NK-92 (cell line): ENCODE data around the gene SQSTM1.
"Not testable (repeated sequence)": the region's sequence is repeated elsewhere in the genome, so short reads cannot be mapped to it uniquely, and the experiment has no call there.

ENCODE experiments used
- DNase-seq: peaks from one replicate; lab custom pipeline; 2025; ENCODE audit not compliant: unreplicated experiment; lab: John Stamatoyannopoulos, UW

Gene SQSTM1

DNA sequence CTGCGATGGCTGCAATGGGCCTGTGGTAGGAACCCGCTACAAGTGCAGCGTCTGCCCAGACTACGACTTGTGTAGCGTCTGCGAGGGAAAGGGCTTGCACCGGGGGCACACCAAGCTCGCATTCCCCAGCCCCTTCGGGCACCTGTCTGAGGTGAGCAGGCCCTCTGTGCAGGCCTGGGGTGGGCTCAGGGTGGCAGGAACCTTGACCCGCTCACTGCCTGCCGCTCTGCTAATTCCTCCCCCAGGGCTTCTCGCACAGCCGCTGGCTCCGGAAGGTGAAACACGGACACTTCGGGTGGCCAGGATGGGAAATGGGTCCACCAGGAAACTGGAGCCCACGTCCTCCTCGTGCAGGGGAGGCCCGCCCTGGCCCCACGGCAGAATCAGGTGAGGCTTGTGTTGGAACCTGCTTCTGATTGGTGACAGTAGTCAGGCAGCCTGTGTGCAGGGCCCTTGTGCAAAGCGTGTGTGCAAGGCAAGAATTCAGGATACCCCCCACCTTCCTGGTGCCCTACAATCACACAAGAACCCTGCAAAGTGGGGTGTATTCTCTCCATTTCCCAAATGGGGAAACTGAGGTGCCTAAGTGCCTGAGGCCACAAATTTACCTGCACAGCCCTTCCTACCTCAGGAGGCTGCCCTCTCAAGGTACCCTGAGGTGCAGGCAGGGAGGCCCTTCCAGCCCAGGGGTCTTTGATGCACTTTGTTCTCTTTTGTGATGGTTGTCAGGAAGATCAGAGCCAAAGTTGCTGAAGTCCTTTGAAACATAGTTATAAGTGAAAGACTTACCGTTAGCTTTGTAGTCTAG, 3.4 kb downstream of the SQSTM1 start:
- no peak for DNase-seq

DNA sequence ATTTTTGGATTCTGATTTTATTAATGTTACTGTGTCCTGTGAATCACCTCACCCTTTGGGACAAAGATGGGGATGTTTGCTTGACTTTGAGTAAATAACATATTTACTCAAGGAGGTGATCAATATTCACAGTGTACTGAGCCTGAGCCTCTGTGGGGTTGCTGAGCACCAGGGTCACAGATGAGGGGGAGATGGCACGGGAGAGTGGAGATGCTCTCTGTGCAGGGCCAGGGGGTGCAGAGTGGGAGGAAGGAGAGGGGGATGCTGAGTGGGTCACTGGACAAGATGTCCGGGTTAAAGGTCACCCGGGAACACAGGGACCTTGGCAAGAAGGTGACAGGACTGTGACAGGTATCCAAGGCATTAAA, 4.0 kb downstream of the SQSTM1 start:
- DNase-seq, result no peak

DNA sequence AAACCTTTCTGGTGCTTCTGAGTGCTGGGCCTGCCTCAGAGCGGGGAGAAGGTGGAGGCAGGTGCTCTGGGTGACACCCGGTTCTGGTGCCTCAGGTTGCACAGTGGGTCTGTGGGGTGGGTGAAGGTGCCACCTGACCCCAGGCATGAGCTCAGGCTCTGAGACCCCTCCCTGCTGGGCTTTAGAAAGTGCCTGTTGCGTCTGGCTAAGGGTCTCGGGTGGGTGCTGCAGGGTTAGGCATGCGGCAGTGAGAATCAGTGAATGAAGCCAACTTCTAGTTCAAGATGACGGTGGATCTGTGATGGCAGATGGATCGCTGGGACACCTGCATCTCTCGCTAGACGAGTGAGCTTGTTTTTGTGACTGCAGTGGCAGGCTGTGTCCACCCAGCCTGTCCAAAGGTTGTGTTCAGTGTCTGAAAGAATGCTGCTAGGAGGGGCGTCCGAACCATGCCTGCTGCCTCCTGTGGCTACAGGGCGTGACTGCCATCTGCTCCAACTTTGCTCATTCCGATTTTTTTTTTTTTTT, 5.0 kb downstream of the SQSTM1 start:
- DNase-seq, result no peak

DNA sequence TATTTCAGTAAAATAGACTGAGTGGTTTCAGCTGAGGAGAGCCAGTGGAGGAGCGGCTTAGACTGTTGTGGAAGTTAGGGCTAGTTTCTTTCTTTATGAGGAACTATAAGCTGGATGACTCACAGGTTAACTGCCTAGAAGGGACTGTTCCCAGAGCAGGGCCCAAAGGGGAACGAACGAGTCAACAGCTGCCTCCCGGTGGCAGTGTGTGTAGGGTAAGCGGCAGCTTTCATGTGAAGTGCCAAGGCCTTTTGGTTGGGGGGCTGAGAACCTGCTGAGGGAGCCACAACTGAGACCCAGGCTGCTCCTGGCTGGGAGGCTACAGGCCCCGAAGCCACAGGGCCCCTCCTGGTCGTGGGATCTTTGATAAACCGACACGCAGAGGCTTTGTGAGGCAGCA, 7.0 kb downstream of the SQSTM1 start:
- no peak for DNase-seq

DNA sequence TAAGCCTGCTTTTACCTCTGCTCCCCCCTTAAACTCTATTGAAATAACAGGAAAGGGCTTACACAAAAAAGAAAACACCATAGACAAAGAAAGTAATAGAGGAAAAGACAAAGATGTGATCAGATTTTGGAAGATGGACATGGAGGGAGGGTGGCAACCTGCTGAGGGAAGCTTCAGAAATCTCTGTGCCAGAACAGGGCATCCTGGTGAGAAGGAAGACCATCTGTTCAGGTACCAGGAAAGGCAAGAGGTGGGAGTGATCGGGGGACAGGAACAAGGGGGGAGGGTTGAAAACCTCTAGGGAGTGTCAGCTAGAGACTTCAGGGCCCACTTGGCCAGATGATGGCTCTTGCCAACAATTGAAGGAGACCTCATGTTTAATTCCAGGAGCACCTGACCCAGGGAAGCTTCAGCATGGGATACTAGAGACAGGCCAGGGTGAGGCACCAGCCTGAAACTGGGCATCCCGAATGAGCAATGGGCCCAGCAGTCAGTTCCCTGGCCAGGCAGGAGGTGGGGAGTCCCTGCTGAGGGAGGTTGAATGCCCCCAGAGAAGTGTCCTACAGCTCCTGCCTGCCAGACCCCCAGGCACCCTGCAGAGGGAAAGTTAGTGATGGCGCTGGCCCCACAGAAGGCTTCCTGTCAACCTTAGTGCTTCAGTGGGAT, 8.2 kb downstream of the SQSTM1 start:
- no peak for DNase-seq

DNA sequence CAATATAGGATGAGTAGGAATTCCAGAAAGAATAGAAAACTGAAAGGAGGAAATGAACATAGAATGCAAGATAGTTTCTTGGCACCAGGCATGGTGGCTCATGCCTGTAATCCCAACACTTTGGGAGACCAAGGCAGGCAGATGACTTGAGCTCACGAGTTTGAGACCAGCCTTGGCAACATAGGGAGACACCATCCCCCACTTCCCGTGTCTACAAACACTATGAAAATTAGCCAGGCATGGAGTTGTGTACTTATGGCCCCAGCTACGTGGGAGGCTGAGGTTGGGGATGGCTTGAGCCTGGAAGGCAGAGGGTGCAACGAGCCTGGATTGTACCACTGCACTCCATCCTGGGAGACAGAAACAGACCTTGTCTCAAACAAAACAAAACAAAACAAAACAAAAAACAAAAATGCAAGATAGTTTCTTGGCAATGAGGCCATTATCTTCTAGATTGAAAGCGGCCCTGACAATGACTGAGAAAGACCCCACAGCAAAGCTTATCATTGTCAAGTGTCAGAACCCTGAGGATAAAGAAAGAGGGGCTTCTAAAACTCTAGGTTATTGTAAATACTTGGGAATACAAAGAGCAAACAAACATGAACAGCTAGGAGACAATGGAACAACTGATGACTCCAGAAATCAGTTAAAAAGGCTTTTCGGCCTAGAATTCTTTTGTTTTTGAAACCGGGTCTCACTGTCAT, 9.2 kb downstream of the SQSTM1 start:
- no peak for DNase-seq

DNA sequence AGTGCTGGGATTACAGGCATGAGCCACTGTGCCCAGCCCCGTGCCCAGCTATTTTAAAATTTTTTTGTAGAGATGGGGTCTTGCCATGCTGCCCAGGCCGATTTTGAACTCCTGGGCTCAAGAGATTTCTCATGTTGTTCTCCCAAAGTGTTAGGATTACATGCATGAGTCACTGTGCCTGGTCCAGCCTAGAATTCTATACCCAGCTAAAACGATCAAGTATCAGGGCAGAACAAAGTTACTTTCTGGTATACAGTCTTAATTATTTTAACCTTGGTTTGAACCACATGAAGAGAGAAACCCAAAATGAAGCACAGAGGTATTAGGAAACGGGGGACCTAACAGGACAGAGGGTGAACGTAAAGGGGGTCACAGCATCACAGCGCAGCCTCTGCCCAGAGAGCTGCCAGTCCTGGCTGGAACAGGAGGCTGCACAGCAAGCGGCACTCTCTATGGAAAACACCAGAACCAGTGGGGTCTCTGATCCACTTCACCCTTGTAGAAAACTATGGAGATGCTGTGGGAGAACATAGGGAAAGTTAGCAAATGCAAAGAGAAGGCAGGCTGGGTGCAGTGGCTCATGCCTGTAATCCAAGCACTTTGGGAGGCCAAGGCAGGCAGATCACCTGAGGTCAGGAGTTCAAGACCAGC, 10.2 kb downstream of the SQSTM1 start:
- DNase-seq, result no peak

DNA sequence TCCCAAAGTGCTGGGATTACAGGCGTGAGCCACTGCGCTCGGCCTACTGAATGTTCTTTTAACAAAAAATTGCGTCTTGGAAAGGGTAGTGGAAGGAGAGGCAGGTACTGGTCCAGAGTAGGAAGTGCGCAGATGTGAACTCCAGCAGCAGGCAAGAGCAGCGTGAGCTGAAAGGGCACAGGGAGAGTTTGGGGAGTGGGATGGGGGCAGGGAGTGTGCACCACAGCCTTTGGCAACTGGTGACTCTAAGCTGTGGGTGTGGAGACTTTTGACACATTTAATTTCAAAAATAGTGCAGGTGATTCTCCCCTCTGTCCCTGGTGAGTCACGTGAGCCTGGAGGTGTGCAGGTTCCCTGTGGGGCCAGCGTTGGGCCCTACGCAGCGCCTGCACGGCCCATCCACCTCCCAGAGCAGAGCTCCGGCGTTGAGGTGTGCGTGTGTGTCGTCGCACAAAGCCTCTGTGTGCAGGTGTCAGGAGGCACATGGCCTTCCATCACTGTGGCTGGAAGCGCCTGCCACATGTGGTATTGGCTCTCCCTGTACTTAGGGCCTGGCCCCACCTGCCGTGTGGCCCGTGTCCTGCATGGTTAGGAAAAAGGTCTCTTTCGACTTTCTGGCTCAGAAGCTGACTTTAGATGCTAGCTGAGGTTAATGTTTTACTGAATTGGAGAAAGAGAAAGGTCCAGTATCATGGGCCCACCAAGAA, 11.5 kb downstream of the SQSTM1 start:
- DNase-seq, result no peak

DNA sequence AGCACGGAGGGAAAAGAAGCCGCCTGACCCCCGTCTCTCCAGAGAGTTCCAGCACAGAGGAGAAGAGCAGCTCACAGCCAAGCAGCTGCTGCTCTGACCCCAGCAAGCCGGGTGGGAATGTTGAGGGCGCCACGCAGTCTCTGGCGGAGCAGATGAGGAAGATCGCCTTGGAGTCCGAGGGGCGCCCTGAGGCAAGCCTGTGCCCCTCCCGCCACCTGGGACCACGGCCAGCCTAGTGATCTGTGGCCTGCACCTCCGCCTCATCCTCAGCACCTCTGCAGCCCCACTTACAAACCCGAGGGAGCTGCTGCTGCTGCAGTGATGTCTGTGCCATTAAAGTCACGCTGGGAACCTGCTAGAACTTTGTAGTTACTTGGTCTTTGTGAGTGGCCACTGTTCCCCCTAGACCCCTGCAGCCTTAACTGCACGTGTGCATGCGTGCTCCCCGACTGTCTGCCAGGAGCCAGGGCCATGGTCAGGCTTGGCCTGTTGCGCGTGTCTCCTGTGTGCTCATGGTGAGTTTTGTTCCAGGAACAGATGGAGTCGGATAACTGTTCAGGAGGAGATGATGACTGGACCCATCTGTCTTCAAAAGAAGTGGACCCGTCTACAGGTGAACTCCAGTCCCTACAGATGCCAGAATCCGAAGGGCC, 12.5 kb downstream of the SQSTM1 start:
- DNase-seq, result no peak

DNA sequence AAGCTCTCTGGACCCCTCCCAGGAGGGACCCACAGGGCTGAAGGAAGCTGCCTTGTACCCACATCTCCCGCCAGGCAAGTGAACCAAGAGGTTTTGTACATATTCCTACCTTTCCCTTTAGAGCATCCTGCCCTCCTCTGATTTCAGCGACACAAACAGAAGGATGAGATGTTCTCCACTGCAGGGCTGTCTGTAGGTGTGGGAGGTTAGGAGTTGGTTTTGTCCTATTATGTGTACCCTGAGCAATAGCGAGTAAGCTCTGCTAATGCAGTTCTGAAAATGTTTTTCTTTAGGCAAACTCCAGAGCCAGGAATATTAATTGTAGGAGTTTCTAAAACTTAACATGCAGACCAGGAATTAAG, 13.0 kb downstream of the SQSTM1 start:
- DNase-seq, result no peak

DNA sequence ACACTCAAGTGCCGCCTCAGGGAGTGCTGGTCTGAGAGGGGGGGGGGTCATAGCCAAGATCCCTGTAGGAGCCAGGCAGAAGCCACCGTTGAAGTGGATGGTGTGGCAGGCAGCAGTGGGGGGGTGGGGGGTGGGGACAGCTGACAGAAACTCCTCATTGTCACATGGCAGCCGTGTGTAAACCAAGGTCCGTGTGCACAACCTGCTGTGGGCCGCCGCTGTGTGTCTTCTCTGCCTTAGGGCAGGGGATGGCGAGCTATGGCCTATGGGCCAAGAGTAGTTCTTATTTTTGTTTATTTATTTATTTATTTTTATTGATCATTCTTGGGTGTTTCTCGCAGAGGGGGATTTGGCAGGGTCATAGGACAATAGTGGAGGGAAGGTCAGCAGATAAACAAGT, 13.4 kb downstream of the SQSTM1 start:
- no peak for DNase-seq

DNA sequence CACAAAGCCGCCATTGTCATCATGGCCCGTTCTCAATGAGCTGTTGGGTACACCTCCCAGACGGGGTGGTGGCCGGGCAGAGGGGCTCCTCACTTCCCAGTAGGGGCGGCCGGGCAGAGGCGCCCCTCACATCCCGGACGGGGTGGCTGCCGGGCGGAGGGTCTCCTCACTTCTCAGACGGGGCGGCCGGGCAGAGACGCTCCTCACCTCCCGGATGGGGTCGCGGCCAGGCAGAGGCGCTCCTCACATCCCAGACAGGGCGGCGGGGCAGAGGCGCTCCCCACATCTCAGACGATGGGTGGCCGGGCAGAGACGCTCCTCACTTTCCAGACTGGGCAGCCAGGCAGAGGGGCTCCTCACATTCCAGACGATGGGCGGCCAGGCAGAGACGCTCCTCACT, 14.2 kb downstream of the SQSTM1 start:
- not testable (repeated sequence) for DNase-seq

DNA sequence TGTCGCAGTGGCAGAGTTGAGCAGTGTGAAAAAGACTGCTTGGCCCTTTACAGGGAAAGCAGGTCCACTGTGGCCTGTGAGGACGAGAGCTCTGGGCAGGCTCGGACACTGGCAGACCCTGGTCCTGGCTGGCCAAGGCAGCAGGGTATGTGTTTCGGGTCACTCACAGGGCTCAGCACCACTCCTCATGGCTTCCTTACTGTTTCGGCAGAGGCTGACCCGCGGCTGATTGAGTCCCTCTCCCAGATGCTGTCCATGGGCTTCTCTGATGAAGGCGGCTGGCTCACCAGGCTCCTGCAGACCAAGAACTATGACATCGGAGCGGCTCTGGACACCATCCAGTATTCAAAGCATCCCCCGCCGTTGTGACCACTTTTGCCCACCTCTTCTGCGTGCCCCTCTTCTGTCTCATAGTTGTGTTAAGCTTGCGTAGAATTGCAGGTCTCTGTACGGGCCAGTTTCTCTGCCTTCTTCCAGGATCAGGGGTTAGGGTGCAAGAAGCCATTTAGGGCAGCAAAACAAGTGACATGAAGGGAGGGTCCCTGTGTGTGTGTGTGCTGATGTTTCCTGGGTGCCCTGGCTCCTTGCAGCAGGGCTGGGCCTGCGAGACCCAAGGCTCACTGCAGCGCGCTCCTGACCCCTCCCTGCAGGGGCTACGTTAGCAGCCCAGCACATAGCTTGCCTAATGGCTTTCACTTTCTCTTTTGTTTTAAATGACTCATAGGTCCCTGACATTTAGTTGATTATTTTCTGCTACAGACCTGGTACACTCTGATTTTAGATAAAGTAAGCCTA, 15.7 kb downstream of the SQSTM1 start:
- DNase-seq, result no peak

DNA sequence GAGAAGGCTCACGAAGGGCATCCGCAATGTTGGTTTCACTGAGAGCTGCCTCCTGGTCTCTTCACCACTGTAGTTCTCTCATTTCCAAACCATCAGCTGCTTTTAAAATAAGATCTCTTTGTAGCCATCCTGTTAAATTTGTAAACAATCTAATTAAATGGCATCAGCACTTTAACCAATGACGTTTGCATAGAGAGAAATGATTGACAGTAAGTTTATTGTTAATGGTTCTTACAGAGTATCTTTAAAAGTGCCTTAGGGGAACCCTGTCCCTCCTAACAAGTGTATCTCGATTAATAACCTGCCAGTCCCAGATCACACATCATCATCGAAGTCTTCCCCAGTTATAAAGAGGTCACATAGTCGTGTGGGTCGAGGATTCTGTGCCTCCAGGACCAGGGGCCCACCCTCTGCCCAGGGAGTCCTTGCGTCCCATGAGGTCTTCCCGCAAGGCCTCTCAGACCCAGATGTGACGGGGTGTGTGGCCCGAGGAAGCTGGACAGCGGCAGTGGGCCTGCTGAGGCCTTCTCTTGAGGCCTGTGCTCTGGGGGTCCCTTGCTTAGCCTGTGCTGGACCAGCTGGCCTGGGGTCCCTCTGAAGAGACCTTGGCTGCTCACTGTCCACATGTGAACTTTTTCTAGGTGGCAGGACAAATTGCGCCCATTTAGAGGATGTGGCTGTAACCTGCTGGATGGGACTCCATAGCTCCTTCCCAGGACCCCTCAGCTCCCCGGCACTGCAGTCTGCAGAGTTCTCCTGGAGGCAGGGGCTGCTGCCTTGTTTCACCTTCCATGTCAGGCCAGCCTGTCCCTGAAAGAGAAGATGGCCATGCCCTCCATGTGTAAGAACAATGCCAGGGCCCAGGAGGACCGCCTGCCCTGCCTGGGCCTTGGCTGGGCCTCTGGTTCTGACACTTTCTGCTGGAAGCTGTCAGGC, 16.6 kb downstream of the SQSTM1 start:
- DNase-seq, result no peak

DNA sequence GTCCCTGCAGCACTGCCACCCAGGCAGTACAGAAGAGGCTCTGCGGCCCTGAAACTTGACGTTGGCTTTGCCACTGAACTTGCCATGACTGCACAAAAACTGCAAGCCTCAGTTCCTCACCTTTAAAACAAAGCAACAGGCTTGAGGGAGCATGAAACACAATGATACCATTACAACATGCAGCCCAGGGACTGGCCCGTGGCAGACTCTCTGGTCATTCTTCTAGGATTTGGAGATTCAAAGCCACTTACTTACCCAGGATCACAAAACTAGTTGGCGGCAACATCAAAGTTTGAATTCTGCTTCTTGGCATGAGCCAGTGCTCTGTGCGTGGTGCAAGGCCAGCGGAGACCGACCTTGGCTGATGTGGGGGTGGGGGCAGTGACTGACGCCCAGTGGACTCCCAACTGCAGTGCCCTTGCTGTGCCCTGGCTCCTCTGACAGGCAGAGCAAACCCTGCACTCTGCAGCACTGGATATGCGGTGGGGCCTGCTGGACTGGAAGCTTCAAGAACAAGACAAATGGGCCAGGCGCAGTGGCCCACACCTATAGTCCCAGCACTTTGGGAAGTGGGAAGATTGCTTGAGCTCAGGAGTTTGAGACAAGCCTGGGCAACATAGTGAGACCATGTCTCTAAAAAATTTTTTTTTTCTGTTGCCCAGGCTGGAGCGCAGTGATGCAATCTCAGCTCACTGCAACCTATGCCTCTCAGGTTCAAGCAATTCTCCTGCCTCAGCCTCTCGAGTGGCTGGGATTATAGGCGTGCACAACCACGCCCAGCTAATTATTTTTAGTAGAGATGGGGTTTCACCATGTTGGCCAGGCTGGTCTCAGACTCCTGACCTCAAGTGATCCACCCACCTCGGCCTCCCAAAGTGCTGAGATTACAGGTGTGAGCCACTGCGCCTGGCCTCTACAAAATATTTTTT, 18.9 kb downstream of the SQSTM1 start:
- DNase-seq, result no peak

DNA sequence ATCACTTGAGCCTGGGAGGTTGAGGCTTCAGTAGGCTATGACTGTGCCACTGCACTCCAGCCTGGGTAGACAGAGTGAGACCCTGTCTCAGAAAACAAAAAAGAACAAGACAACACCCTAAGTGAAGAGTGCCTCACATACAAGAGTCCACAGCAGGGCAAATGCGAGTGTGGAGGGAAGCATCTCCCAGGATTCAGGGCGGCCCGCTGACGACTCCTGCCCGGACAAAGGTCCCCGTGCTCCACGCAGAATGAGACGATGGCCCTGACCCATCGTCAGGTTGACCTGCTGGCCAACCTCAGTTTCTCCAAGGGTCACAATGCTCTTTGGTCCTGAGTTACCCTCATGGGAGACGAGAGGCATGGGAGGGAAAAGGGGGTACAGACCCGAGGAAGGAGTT, 19.6 kb downstream of the SQSTM1 start:
- no peak for DNase-seq

DNA sequence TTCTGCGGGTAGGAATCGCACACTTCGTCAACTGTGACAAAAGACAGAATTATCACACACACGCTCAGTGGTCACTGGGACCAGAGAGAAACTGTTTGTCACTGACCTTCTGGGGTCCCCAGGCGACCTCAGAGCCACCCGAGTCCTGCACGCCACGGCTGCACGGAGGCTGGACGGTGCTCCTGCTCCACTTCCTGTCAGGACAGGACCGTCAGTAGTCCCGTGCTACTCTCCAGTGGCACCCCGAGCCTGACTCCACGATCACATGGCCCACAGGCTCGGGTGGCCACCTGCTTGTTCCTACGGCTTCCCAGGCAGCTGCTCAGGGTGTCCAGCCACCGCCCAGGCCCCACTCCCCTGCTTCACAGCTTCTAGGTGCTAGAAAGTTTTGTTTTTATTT, 20.1 kb downstream of the SQSTM1 start:
- DNase-seq, result no peak
